Thymus (tissue), 11 donors: ENCODE data around the gene AFF3. TPM values are rescaled to one million over a fixed set of nuclear protein-coding genes. Genes with fewer than 3 reads are reported as not detected.

ENCODE experiments used
- DNase-seq, 9 donors: peaks; one replicate each; pipeline ENCODE4 v3.0.0-alpha.2; 2013; ENCODE audit warnings: low spot score in 9 of 9, low read depth in 6 of 9, missing footprints in 1 of 9
- H3K27ac ChIP-seq, 2 donors: one replicate each; pipeline ENCODE4 v1.5.1; 2013; ENCODE audit warnings: control low read depth in 1 of 2, low read depth in 1 of 2, low read length in 1 of 2, mild to moderate bottlenecking in 1 of 2, moderate library complexity in 1 of 2
- H3K27me3 ChIP-seq, 2 donors: one replicate each; pipeline ENCODE4 v1.5.1; 2013; ENCODE audit warnings: low read length in 1 of 2; ENCODE audit not compliant: control insufficient read depth in 2 of 2, insufficient read depth in 1 of 2
- H3K36me3 ChIP-seq, 2 donors: one replicate each; pipeline ENCODE4 v1.5.1; 2013; ENCODE audit warnings: low read length in 1 of 2, mild to moderate bottlenecking in 1 of 2, moderate library complexity in 1 of 2; ENCODE audit not compliant: control insufficient read depth in 2 of 2, insufficient read depth in 2 of 2
- H3K4me1 ChIP-seq, 2 donors: one replicate each; pipeline ENCODE4 v1.5.1; 2013; ENCODE audit warnings: low read length in 2 of 2; ENCODE audit not compliant: control insufficient read depth in 2 of 2, insufficient read depth in 2 of 2
- H3K4me3 ChIP-seq, 2 donors: one replicate each; pipeline ENCODE4 v1.5.1; 2013; ENCODE audit warnings: low read length in 2 of 2, control low read depth in 1 of 2, mild to moderate bottlenecking in 1 of 2
- H3K9me3 ChIP-seq, 2 donors: one replicate each; pipeline ENCODE4 v1.5.1; 2013; ENCODE audit warnings: low read length in 1 of 2, mild to moderate bottlenecking in 1 of 2; ENCODE audit not compliant: control insufficient read depth in 2 of 2, insufficient read depth in 1 of 2
- WGBS: extraction: QIAGEN DNeasy Blood & Tissue Kit; methylation state at CpG from one replicate; pipeline ENCODE4 v1.1.7; 2013; 5-methylcytosine and 5-hydroxymethylcytosine counted together
- polyA plus RNA-seq: library from polyadenylated mRNA; stranded (reverse); fragments of 200-250 nt; gene quantifications from one replicate; pipeline ENCODE4 v1.2.3, GENCODE V29; 2013
- total RNA-seq: library from RNA; stranded (reverse); fragments of 120-200 nt; gene quantifications from one replicate; pipeline ENCODE4 v1.2.4, GENCODE V29; 2013
- donor health status: healthy.

The AFF3 gene
- total and polyA plus RNA-seq, 2 donors = 5.3 to 9.7 TPM

GRCh38 chr2:100019499-100019898, 122.9 kb downstream of the AFF3 start:
- WGBS = 95% methylated on average over 6 of the region's 6 CpGs
- no peak overlapping the region for H3K4me3 ChIP-seq
- H3K9me3 ChIP-seq = no peaks in the 10 kb centered on the region
- no peaks in the 10 kb centered on the region for H3K27me3 ChIP-seq
- H3K36me3 ChIP-seq = peaks cover 0 to 11% of the 10 kb centered on the region in 2 donors
- no peak for DNase-seq
- H3K27ac ChIP-seq = no peak overlapping the region
- H3K4me1 ChIP-seq = no peaks in the 10 kb centered on the region

- Histone ChIP-seq H3K9me3 (no peaks in the 10 kb centered on the region), H3K36me3 (peaks cover 0 to 11% of the 10 kb centered on the region in 2 donors), H3K4me1 (no peaks in the 10 kb centered on the region), H3K27ac (no peak overlapping the region), H3K27me3 (no peaks in the 10 kb centered on the region), H3K4me3 (no peak overlapping the region)
- DNase-seq = no peak
- whole genome bisulfite sequencing = 96% methylated on average over 9 of the region's 9 CpGs
Observed at GRCh38 chr2:100018341-100019193, 123.8 kb downstream of the AFF3 start.

GRCh38 chr2:100017633-100018032, 124.8 kb downstream of the AFF3 start:
- 96% methylated on average over 1 of the region's 1 CpG for WGBS
- Histone ChIP-seq H3K4me3 (no peak overlapping the region), H3K36me3 (peaks cover 0 to 11% of the 10 kb centered on the region in 2 donors), H3K4me1 (no peaks in the 10 kb centered on the region), H3K9me3 (no peaks in the 10 kb centered on the region), H3K27ac (no peak overlapping the region), H3K27me3 (no peaks in the 10 kb centered on the region)
- no peak for DNase-seq

- Histone ChIP-seq H3K4me3 (no peak overlapping the region), H3K9me3 (no peaks in the 10 kb centered on the region), H3K36me3 (peaks cover 0 to 11% of the 10 kb centered on the region in 2 donors), H3K27me3 (no peaks in the 10 kb centered on the region), H3K27ac (no peak overlapping the region), H3K4me1 (no peaks in the 10 kb centered on the region)
- 98% methylated on average over 3 of the region's 3 CpGs for WGBS
- no peak for DNase-seq
Observed at GRCh38 chr2:100016756-100017155, 125.6 kb downstream of the AFF3 start.

- Histone ChIP-seq H3K4me3 (no peak overlapping the region), H3K36me3 (peaks cover 0 to 11% of the 10 kb centered on the region in 2 donors), H3K27me3 (no peaks in the 10 kb centered on the region), H3K9me3 (no peaks in the 10 kb centered on the region), H3K4me1 (no peaks in the 10 kb centered on the region), H3K27ac (no peak overlapping the region)
- WGBS = 100% methylated on average over 3 of the region's 3 CpGs
- DNase-seq = no peak
Observed at GRCh38 chr2:100015849-100016248, 126.5 kb downstream of the AFF3 start.

GRCh38 chr2:100013892-100014677, 128.3 kb downstream of the AFF3 start:
- 95% methylated on average over 5 of the region's 5 CpGs for WGBS
- no peak overlapping the region for H3K4me3 ChIP-seq
- H3K9me3 ChIP-seq = no peaks in the 10 kb centered on the region
- no peak for DNase-seq
- no peaks in the 10 kb centered on the region for H3K4me1 ChIP-seq
- no peak overlapping the region for H3K27ac ChIP-seq
- no peaks in the 10 kb centered on the region for H3K27me3 ChIP-seq
- peaks cover 0 to 11% of the 10 kb centered on the region in 2 donors for H3K36me3 ChIP-seq

- DNase-seq = no peak
- Histone ChIP-seq H3K9me3 (no peaks in the 10 kb centered on the region), H3K4me1 (no peaks in the 10 kb centered on the region), H3K27ac (no peak overlapping the region), H3K4me3 (no peak overlapping the region), H3K36me3 (peaks cover 4 to 18% of the 10 kb centered on the region in 2 donors), H3K27me3 (no peaks in the 10 kb centered on the region)
- 93% methylated on average over 5 of the region's 5 CpGs for whole genome bisulfite sequencing
Observed at GRCh38 chr2:100012561-100012960, 129.8 kb downstream of the AFF3 start.

- H3K4me1 ChIP-seq = no peaks in the 10 kb centered on the region
- H3K9me3 ChIP-seq = peaks cover 0 to 3% of the 10 kb centered on the region in 2 donors
- no peak for DNase-seq
- 94% methylated on average over 5 of the region's 5 CpGs for WGBS
- no peak overlapping the region for H3K27ac ChIP-seq
- no peak overlapping the region for H3K4me3 ChIP-seq
- no peaks in the 10 kb centered on the region for H3K27me3 ChIP-seq
- H3K36me3 ChIP-seq = peaks cover 14 to 23% of the 10 kb centered on the region in 2 donors
Observed at GRCh38 chr2:100011272-100011731, 131.1 kb downstream of the AFF3 start.

- peaks cover 0 to 3% of the 10 kb centered on the region in 2 donors for H3K9me3 ChIP-seq
- no peaks in the 10 kb centered on the region for H3K27me3 ChIP-seq
- H3K4me3 ChIP-seq = no peak overlapping the region
- WGBS = over 99% methylated on average over 5 of the region's 5 CpGs
- DNase-seq = no peak
- H3K27ac ChIP-seq = no peak overlapping the region
- no peaks in the 10 kb centered on the region for H3K4me1 ChIP-seq
- H3K36me3 ChIP-seq = peaks cover 14 to 20% of the 10 kb centered on the region in 2 donors
Observed at GRCh38 chr2:100010606-100011005, 131.8 kb downstream of the AFF3 start.
